ENCODE results near the gene AHI1. TPM values are rescaled to one million over a fixed set of nuclear protein-coding genes. Genes with fewer than 3 reads are reported as not detected.

AHI1 gene
- total RNA-seq, 1 experiment from 2014 or later: 18.8 TPM

GRCh38 chr6:135395136-135395535 is 102.4 kb downstream of the AHI1 start (continued):
- TF ChIP-seq MXD4 (CRISPR knock-in tag; IDR thresholded peaks at IDR 0.05; ENCODE audit: borderline replicate concordance): no peak
- TF ChIP-seq, protein P1, sequence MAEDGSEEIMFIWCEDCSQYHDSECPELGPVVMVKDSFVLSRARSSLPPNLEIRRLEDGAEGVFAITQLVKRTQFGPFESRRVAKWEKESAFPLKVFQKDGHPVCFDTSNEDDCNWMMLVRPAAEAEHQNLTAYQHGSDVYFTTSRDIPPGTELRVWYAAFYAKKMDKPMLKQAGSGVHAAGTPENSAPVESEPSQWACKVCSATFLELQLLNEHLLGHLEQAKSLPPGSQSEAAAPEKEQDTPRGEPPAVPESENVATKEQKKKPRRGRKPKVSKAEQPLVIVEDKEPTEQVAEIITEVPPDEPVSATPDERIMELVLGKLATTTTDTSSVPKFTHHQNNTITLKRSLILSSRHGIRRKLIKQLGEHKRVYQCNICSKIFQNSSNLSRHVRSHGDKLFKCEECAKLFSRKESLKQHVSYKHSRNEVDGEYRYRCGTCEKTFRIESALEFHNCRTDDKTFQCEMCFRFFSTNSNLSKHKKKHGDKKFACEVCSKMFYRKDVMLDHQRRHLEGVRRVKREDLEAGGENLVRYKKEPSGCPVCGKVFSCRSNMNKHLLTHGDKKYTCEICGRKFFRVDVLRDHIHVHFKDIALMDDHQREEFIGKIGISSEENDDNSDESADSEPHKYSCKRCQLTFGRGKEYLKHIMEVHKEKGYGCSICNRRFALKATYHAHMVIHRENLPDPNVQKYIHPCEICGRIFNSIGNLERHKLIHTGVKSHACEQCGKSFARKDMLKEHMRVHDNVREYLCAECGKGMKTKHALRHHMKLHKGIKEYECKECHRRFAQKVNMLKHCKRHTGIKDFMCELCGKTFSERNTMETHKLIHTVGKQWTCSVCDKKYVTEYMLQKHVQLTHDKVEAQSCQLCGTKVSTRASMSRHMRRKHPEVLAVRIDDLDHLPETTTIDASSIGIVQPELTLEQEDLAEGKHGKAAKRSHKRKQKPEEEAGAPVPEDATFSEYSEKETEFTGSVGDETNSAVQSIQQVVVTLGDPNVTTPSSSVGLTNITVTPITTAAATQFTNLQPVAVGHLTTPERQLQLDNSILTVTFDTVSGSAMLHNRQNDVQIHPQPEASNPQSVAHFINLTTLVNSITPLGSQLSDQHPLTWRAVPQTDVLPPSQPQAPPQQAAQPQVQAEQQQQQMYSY (CRISPR knock-in tag; IDR thresholded peaks at IDR 0.05): no peak
- no peak for TF ChIP-seq ATF1 (CRISPR knock-in tag; IDR thresholded peaks at IDR 0.05)
- no peak for TF ChIP-seq ETV6 (CRISPR knock-in tag; IDR thresholded peaks at IDR 0.05)
- no peak for TF ChIP-seq HMGA2 (CRISPR knock-in tag; IDR thresholded peaks at IDR 0.05)
- no peak for TF ChIP-seq TCF7 (CRISPR knock-in tag; IDR thresholded peaks at IDR 0.05; ENCODE audit: low read depth)
- TF ChIP-seq ZNF138 (CRISPR knock-in tag; conservative IDR thresholded peaks at IDR 0.05): no peak
- TF ChIP-seq, protein P2, sequence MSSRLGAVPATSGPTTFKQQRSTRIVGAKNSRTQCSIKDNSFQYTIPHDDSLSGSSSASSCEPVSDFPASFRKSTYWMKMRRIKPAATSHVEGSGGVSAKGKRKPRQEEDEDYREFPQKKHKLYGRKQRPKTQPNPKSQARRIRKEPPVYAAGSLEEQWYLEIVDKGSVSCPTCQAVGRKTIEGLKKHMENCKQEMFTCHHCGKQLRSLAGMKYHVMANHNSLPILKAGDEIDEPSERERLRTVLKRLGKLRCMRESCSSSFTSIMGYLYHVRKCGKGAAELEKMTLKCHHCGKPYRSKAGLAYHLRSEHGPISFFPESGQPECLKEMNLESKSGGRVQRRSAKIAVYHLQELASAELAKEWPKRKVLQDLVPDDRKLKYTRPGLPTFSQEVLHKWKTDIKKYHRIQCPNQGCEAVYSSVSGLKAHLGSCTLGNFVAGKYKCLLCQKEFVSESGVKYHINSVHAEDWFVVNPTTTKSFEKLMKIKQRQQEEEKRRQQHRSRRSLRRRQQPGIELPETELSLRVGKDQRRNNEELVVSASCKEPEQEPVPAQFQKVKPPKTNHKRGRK (CRISPR knock-in tag; IDR thresholded peaks at IDR 0.05; ENCODE audit: borderline replicate concordance): no peak
- TF ChIP-seq ZNF425 (CRISPR knock-in tag; conservative IDR thresholded peaks at IDR 0.05): no peak
- no peak for TF ChIP-seq IRF2 (CRISPR knock-in tag; IDR thresholded peaks at IDR 0.05; ENCODE audit: borderline replicate concordance, low read depth)

GRCh38 chr6:135393289-135393688 is 104.3 kb downstream of the AHI1 start:
- Mint-ChIP-seq H3K27ac (no peak overlapping the region), H3K4me1 (no peaks in the 10 kb centered on the region), H3K4me3 (no peak overlapping the region), H3K27me3 (ENCODE audit: low read depth) (no peaks in the 10 kb centered on the region), H3K36me3 (no peaks in the 10 kb centered on the region), H3K9me3 (no peaks in the 10 kb centered on the region)
- no peak for ATAC-seq
- ChIA-PET CTCF (no interaction called here), POLR2A (no interaction called here)
- DNase-seq (ENCODE audit: low spot score): no peak
- TF ChIP-seq RELA (CRISPR knock-in tag; IDR thresholded peaks at IDR 0.05; ENCODE audit: borderline replicate concordance) (no peak), RORB (CRISPR knock-in tag; IDR thresholded peaks at IDR 0.05) (no peak), SOX15 (CRISPR knock-in tag; IDR thresholded peaks at IDR 0.05) (no peak), PRRX2 (CRISPR knock-in tag; IDR thresholded peaks at IDR 0.05) (no peak), SP1 (CRISPR knock-in tag; conservative IDR thresholded peaks at IDR 0.05) (no peak), ZNF396 (CRISPR knock-in tag; IDR thresholded peaks at IDR 0.05; ENCODE audit: borderline replicate concordance) (no peak)
- TF ChIP-seq, protein P3, sequence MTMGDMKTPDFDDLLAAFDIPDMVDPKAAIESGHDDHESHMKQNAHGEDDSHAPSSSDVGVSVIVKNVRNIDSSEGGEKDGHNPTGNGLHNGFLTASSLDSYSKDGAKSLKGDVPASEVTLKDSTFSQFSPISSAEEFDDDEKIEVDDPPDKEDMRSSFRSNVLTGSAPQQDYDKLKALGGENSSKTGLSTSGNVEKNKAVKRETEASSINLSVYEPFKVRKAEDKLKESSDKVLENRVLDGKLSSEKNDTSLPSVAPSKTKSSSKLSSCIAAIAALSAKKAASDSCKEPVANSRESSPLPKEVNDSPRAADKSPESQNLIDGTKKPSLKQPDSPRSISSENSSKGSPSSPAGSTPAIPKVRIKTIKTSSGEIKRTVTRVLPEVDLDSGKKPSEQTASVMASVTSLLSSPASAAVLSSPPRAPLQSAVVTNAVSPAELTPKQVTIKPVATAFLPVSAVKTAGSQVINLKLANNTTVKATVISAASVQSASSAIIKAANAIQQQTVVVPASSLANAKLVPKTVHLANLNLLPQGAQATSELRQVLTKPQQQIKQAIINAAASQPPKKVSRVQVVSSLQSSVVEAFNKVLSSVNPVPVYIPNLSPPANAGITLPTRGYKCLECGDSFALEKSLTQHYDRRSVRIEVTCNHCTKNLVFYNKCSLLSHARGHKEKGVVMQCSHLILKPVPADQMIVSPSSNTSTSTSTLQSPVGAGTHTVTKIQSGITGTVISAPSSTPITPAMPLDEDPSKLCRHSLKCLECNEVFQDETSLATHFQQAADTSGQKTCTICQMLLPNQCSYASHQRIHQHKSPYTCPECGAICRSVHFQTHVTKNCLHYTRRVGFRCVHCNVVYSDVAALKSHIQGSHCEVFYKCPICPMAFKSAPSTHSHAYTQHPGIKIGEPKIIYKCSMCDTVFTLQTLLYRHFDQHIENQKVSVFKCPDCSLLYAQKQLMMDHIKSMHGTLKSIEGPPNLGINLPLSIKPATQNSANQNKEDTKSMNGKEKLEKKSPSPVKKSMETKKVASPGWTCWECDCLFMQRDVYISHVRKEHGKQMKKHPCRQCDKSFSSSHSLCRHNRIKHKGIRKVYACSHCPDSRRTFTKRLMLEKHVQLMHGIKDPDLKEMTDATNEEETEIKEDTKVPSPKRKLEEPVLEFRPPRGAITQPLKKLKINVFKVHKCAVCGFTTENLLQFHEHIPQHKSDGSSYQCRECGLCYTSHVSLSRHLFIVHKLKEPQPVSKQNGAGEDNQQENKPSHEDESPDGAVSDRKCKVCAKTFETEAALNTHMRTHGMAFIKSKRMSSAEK (CRISPR knock-in tag; IDR thresholded peaks at IDR 0.05; ENCODE audit: borderline replicate concordance): no peak

Data from WTC11 (cell line).